Measurements from ENCODE around the gene IL17RC. TPM values are rescaled to one million over a fixed set of nuclear protein-coding genes. Genes with fewer than 3 reads are reported as not detected.
"Not testable (repeated sequence)": the region's sequence is repeated elsewhere in the genome, so short reads cannot be mapped to it uniquely, and the experiment has no call there.

IL17RC gene, protein sequence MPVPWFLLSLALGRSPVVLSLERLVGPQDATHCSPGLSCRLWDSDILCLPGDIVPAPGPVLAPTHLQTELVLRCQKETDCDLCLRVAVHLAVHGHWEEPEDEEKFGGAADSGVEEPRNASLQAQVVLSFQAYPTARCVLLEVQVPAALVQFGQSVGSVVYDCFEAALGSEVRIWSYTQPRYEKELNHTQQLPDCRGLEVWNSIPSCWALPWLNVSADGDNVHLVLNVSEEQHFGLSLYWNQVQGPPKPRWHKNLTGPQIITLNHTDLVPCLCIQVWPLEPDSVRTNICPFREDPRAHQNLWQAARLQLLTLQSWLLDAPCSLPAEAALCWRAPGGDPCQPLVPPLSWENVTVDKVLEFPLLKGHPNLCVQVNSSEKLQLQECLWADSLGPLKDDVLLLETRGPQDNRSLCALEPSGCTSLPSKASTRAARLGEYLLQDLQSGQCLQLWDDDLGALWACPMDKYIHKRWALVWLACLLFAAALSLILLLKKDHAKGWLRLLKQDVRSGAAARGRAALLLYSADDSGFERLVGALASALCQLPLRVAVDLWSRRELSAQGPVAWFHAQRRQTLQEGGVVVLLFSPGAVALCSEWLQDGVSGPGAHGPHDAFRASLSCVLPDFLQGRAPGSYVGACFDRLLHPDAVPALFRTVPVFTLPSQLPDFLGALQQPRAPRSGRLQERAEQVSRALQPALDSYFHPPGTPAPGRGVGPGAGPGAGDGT
- 36.0 TPM for total RNA-seq
- long read RNA-seq, transcript IL17RC-202 (18 exons, 2,388 nt), result major isoform, 7 of 77 reads
- long read RNA-seq, partial matches to known transcripts, result 26 of 77 reads
- long read RNA-seq, other reads (novel, unspliced or antisense), result 42 of 77 reads

DNA sequence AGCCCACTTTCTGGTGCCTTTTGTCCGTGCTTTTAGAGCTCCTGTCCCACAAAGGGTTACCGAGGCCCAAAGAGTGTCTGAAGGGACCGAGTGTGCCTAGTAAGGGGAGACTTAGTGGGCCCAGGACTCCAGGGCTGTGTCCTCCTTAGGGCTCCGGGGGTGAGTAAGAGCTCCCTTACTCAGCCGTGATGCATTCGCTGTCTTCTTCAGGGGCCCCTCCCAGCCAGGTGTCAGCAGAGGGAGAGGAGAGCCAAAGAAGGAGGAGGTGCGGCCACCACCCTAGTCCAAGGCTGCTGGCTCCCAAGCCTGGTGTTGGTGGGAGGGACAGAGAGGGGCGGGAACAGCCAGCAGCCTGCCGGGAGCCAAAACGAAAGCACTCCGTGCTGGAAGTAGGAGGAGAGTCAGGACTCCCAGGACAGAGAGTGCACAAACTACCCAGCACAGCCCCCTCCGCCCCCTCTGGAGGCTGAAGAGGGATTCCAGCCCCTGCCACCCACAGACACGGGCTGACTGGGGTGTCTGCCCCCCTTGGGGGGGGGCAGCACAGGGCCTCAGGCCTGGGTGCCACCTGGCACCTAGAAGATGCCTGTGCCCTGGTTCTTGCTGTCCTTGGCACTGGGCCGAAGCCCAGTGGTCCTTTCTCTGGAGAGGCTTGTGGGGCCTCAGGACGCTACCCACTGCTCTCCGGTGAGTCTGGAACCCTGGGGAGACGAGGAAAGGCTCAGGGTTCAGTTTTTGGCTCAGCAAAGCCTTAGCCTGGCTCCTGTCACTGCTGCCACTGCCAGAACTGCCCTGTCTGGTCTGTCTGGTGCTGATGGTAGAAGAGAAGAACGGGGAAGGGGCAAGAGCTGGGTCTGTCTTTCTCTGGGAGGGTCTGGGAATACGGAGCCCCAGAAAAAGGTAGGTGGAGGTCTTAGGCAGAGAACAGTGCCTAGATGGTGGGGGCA, at the start of gene IL17RC:
IL17RC (plus strand) TSS at position 365 of the 947 bp plus-strand sequence; CDS start at position 583, 218 bp downstream.
- peak; percentile 92 for ATAC-seq
- intact Hi-C loops (cut with micrococcal nuclease), result no loop called here
- peak; percentile 89 for DNase-seq

DNA sequence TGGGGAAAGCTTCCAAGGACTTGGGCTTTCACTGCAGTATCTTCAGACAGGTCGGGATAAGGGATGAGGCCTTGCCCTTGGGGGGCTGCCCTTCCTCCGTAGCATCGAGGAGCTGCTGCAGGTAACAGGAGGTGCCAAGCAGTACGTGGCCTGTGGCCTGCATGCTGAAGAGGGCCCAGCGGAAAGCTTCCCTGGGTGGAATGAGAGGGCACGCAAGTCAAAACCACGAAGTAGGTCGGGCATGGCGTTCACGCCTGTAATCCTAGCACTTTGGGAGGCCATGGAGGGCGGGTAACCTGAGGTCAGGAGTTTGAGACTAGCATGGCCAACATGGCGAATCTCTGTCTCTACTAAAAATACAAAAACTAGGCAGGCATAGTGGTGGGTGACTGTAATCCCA, 49.8 kb upstream of the IL17RC start:
- ATAC-seq, result no peak
- no peak for DNase-seq

DNA sequence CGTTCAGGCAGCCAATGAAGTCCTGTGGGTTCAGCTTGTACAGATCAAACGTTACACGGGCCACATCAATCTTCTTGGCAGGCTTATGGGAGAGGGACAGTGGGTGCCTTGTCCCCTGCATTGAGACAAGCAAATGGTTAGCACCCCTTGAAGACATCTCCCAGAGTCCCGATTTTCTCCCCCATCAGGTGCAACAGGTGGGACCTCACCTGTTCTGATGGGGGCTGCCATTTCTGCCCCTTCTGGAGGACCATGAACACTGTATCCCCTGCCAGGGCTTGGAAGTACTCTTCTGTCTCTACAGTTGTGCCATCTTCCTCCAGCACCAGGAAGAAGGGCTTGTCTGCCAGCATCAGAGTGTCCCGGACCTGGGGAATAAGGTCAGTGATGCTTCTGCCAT, 46.9 kb upstream of the IL17RC start:
- DNase-seq (no peak), ATAC-seq (no peak)
- intact Hi-C loops (cut with micrococcal nuclease), result no loop called here

More for the DNA sequence above, 49.8 kb upstream of the IL17RC start:
- intact Hi-C loops (cut with micrococcal nuclease), result no loop called here

DNA sequence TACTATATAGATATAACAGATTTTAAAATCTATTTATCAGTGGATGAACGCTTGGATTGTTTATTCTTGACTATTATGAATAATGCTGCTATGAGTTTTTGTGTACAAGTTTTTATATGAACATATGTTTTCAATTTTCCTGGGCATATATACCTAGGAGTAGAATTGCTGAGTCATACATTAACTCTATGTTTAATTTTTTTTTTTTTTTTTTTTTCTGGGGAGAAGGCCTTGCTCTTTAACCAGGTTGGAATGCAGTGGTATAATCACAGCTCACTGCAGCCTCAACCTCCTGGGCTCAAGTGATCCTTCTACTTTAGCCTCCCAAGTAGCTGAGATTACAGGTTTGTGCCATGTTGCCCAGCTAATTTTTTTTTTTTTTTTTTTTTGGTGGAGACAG, 45.9 kb upstream of the IL17RC start:
- ATAC-seq (no peak), DNase-seq (no peak)
- intact Hi-C loops (cut with micrococcal nuclease), result no loop called here

DNA sequence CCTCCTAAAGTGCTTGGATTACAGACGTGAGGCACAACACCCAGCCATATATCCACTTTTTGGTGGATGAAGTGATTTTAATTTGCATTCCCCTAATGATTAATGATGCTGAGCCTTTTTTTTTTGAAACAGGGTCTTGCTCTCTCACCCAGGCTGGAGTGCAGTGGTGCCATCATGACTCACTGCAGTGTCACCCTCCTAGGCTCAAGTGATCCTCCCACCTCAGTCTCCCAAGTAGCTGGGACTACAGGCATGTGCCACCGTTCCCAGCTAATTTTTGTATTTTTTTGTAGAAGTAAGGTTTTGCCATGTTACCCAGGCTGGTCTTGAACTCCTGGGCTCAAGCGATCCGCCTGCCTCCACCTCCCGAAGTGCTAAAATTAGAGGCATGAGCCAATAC, 44.8 kb upstream of the IL17RC start:
- not testable (repeated sequence) for ATAC-seq, DNase-seq

DNA sequence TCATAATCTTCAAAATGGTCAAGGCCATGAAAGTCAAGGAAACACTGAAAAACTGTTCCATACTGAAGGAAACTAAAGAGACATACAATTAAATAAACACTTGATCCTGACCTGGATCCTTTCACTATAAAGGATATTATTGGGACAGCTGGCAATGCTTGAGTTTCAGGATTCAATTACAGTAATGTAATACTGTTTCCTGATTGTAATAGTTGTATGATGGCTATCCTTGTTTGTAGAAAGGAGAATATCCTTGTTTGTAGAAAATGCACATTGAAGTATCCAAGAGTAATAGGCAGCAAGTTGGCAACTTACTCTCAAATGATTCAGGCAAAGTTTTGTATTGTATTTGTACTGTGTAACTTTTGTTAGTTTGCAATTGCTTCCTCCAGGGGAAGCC, 41.5 kb upstream of the IL17RC start:
- DNase-seq (no peak), ATAC-seq (no peak)
- intact Hi-C loops (cut with micrococcal nuclease), result no loop called here

More for the DNA sequence above, 44.8 kb upstream of the IL17RC start:
- intact Hi-C loops (cut with micrococcal nuclease), result not testable (repeated sequence)

DNA sequence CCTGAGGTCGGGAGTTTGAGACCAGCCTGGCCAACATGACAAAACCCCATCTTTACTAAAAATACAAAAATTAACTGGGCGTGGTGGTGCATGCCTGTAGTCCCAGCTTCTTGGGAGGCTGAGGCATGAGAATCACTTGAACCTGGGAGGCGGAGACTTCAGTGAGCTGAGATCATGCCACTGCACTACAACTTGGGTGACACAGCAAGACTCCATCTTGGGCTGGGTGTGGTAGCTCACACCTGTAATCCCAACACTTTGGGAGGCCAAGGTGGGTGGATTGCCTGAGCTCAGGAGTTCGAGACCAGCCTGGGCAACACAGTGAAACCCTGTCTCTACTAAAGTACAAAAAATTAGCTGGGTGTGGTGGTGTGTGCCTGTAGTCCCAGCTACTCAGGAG, 40.6 kb upstream of the IL17RC start:
- intact Hi-C loops (cut with micrococcal nuclease); ATAC-seq; DNase-seq: not testable (repeated sequence)

DNA sequence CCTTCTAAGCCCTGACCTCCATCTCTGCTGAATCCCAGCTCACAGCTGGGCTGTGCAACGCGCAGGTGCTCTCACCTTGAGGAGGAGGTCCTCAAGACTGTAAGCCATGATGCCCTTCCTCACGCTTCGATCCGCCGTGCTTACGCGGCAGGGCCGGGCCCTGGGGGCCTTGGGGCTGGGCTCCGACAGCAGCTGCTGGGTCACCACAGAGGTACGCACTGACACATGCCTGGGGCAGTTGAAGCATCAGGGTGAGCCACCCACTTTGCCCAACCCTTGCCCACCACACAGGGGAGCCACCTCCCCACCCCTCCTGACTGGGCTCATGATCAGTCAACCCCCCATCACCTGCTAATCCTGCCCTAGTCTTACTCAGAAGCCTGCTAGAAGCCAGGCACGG, 39.9 kb upstream of the IL17RC start:
- DNase-seq, result no peak
- ATAC-seq, result no peak
- intact Hi-C loops (cut with micrococcal nuclease), result no loop called here

DNA sequence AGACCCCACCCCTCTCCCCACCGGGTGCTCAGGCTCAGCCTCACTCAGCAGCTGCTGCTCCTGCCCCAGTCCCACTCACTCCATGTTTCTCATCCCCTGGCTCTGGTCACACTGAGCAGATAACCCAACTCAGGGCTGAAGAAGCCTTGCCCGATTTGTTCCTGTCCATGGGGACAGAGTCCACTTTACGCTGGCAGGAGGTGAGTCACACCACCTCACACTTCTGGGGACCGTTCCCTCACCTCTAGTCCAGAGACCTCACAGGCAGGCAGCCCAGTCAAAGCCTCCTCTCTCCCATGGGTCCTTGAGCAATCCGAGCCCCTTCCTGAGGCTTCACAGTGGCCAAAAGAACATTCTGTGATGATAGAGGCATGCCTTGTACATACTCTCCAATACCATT, 38.2 kb upstream of the IL17RC start:
- no peak for ATAC-seq

DNA sequence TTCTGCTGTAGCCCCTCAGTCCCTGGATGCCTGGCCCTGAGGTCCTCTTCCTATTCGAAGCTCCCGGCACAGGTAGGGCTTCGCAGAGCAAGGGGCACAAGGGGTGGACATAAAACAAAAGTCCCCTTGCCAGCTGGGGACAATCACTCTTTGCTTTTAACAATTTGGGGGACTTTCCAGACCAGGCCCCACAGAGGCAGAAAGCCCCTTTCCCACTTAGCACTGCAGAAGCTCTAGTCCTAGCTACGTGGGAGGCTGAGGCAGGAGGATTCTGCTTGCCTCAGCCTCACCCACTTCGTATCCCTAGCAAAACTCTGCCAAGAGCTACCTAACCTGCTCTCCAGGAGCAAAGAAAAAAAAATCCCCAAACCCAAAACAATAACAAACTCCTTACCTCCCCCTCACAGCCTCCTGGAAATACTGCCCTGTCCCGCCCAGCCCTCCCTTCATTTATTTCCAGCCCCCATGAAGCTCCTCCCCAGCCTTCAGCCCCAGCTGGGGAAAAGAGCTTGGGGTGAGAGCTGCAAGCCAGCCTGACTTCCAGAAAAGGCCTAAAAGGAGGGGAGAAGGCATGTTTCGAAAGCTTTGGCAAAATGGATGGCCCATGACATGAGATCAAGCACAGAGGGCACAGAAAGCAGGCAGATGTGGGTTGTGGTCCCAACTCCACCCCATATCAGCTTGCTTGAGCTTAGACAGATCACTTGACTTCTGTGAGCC, 36.9 kb upstream of the IL17RC start, which contains the start of gene CIDEC:
CIDEC (minus strand) TSS at position 424 of the 720 bp plus-strand sequence. CDS start 1,767 bp downstream, outside the sequence.
- DNase-seq (no peak), ATAC-seq (no peak)
- intact Hi-C loops (cut with micrococcal nuclease), result no loop called here

More for the DNA sequence above, 38.2 kb upstream of the IL17RC start:
- no peak for DNase-seq
- intact Hi-C loops (cut with micrococcal nuclease), result no loop called here

DNA sequence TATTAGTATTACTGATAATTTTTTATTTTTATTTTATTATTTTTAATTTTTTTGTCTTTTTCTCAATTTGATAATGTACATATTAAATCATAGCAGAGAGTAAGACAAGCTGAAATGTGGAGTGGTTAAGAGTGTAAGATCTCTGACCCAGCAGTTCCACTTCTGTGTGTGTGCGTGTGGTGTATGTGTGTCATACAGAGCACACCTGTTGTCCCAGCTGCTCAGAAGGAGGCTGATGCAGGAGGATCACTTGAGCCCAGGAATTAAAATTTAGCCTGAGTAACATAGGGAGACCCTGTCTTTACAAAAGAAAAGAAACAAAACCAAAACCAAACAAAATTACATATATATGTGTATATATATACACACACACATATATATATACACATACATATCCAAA, 35.5 kb upstream of the IL17RC start:
- DNase-seq (no peak), ATAC-seq (no peak)
- intact Hi-C loops (cut with micrococcal nuclease), result no loop called here

DNA sequence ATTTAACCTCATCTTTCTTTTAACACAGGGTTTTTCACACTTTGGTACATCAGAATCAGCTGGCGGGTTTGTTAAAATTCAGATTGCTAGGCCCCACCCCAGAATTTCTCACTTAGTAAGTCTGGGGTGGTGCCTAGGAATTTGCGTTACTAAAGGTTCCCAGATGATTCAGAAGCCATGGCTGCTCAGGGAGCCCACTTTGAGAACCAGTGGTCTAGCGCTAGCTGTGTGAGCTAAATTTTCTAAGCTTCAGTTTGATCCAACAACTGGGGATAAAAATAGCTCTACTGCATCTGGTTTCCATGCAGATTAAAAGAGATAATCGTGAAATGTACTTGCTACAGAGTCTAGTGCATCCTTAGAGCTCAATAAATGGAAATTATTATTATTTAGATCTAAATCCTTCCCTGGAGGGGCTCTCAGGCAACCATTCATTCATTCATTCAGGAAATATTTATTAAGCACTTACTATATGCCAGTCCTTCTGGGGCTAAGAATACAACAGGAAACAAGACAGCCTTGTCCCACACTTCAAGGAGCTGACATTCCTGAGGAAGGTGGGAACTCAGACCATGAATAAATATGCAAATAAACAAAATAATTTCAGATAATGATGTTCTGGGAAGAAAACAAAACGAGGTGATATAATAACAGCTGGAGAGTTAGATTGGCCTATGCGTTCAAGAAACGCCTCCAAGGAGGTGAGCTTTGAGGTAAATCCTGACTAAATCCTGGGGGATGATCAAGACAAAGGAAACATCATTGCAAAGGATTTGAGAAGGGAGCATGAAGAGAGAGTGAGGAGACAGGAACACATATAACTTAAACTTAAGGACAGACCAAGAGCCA, 33.0 kb upstream of the IL17RC start:
- no peak for ATAC-seq
- intact Hi-C loops (cut with micrococcal nuclease), result no loop called here
- no peak for DNase-seq

DNA sequence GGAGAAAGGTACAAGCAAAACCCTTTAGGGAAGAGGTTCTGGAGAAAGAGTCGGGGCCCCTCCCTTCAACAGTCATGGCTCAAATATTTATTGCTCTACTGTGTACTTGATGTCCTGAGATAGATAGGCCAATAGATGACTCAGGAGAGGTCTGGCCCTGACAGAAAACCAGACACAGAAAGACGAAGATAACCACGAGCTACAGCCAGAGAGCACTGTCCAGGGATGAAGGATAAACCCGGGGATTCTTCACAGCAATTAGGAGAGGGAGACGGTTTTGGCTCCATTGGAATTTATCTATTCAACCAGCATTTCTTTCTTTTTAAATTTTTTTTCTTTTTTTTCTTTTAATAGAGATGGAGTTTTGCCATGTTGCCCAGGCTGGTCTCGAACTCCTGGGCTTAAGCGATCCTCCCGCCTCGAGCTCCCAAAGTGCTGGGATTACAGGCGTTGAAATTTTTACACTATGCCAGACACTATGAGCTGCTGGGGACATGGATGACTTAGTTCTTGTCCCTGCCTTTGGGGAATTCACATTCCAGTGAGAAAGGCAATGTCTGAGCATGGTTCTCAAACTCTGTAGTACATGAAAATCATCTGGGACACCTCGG, 32.2 kb upstream of the IL17RC start:
- ATAC-seq (no peak), DNase-seq (no peak)
- intact Hi-C loops (cut with micrococcal nuclease), result no loop called here

DNA sequence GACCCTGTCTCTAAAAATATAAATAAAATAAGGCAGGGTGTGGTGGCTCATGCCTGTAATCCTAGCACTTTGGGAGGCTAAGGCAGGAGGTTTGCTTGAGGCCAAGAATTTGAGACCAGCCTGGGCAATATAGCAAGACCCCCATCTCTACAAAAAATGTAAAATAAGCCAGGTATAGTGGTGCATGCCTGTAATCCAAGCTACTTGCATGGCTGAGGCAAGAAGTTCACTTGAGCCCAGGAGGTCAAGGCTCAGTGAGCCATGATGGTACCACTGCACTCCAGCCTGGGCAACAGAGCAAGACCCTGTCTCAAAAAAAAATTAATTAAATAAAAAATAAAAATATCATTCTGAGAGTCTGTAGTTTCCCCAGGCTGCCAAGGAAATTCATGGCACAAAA, 30.6 kb upstream of the IL17RC start:
- intact Hi-C loops (cut with micrococcal nuclease), result no loop called here
- DNase-seq (no peak), ATAC-seq (no peak)

DNA sequence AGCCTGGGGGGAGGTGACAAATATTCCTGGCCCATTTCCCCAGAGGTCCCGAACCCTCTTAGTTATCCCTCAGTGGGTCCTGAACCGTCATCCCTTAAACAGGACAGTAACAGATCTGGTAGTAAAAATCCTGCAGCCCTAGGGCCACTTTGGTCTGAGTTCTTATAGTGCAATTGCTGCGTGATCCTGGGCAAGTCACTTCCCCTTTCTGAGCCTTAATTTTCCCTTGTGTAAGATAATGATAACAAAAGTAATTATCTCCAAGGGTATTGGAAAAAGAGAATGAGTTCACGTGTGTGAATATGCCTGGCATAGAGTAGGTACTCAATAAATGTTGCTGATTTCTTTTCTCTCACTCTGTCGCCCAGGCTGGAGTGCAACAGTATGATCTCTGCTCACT, 29.4 kb upstream of the IL17RC start:
- no peak for ATAC-seq

DNA sequence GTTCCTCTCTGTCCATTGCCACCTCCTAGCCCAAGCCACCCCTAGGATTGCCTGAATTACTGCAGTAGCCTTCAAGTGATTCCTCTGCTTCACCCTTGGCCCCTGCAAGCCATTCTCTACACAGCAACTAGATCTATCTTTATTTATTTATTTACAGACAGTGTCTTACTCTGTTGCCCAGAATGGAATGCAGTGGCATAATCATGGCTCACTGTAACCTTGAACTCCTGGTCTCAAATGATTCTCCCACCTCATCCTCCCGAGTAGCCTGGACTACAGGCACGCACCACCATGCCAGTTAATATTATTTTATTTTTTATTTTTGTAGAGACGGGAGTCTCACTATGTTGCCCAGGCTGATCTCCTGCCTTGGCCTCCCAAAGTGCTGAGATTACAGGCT, 28.4 kb upstream of the IL17RC start:
- ATAC-seq (no peak), DNase-seq (no peak)
- intact Hi-C loops (cut with micrococcal nuclease), result no loop called here

More for the DNA sequence above, 29.4 kb upstream of the IL17RC start:
- no peak for DNase-seq
- intact Hi-C loops (cut with micrococcal nuclease), result no loop called here

DNA sequence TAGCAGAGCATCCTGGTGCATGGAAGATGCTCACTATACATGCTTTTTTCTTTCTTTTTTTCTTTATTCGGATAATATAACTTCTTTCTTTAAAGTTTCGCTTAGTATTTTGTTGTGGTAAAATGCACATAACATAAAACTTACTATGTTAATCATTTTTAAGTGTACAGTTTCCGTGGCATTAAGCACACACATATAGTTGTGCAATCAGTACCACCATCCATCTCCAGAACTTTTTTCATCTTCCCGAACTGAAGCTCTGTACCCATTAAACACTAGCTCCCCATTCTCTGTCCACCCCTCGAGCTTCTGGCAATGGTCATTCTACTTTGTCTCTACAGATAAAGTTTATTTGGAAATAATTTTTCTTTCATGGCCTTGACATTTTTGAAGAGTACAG, 27.5 kb upstream of the IL17RC start:
- ATAC-seq (no peak), DNase-seq (no peak)
- intact Hi-C loops (cut with micrococcal nuclease), result no loop called here
